GM10847 (cell line): Measurements from ENCODE around the gene GPR37L1.

ENCODE experiments used
- POLR2A ChIP-seq: IDR thresholded peaks from 2 replicates; pipeline ENCODE4 v1.6.1; 2011; ENCODE audit not compliant: insufficient read length; ENCODE audit errors: extremely low read depth

Gene GPR37L1

DNA sequence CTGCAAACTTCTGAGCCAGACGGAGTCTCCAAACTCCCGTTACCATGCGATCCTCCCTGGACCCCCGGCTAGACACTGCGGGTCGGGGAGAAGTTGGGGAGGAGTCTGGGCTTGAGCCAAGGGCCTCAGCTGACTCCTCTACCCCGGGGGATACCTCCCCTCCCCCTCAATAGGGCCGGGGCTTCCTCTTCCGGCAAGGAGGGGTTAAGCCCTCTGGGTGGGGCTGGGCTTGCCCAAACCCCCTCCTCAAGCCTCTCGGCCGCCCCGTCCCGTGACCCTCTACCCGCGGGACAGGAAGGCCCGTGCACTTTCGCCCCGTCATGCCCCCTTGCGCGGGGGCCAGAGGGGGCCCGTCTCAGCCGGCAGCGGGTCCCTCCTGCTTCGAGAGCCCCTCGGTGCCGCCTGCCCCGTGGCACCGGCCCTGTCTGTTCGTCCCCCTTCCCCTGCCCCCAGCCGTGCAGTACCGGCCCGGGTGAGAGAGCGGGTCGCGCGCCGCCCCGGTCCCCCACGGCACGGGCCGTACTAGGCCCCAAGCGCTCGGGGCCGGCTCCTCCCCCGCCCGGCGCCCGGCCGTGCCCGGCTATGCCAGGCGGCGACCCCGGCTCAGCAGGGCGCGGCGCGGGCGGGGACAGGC is 21.2 kb downstream of the GPR37L1 start:
- no peak for TF ChIP-seq POLR2A

- TF ChIP-seq POLR2A: no peak
These were observed 21.8 kb downstream of the GPR37L1 start, which contains the start of gene ARL8A for GRCh38 chr1:202144402-202145067. TSS of gene ARL8A (minus strand) at chr1:202144737. CDS start at chr1:202144572, 165 bp downstream.

GRCh38 chr1:202145068-202145743 is 22.5 kb downstream of the GPR37L1 start:
- TF ChIP-seq POLR2A: no peak

- no peak for TF ChIP-seq POLR2A
These were observed 23.6 kb downstream of the GPR37L1 start for GRCh38 chr1:202146279-202146678.

GRCh38 chr1:202146993-202147392 is 24.3 kb downstream of the GPR37L1 start:
- TF ChIP-seq POLR2A: no peak

DNA sequence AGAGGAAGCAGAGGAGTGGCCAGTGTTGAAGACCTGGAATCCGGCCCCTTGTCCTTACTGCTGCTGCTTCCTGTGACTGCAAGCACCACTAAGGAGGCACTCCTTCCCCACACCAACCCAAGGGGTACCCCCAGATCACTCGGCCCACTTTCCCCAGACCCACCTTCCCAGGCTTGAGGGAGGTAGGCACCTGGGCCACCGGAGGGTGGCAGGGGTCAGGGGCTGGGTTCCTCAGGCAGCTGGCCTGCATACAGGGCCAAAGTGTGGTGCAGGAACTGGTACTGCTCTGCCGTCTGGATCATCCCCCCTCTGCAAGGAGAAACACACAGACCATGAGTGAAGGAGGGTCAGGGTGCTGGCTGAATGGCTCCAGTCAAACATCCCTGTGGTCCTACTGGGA is 25.7 kb downstream of the GPR37L1 start:
- no peak for TF ChIP-seq POLR2A

- no peak for TF ChIP-seq POLR2A
These were observed 26.8 kb downstream of the GPR37L1 start for GRCh38 chr1:202149566-202149965.

GRCh38 chr1:202150187-202150586 is 27.5 kb downstream of the GPR37L1 start:
- TF ChIP-seq POLR2A: no peak

GRCh38 chr1:202150602-202151001 is 27.9 kb downstream of the GPR37L1 start:
- TF ChIP-seq POLR2A: no peak

DNA sequence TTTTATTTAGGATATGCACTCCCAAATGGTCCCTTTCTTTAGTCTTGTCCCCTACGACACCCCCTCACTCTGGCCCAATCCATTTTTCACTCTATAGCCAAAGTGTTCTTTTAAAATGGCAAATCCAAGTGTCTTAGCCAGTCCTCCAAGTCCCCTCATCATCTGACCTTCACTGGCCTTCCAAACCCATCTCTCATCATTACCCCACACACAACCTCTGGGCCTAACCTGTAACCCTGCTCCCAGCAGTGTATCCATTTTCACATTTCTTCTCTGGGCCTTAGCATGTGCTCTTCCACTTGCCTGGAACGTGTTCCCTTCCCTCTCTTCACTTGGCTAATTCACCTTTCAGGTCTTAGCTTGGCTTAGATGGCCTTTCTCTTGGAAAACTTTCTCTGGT is 28.3 kb downstream of the GPR37L1 start:
- no peak for TF ChIP-seq POLR2A

DNA sequence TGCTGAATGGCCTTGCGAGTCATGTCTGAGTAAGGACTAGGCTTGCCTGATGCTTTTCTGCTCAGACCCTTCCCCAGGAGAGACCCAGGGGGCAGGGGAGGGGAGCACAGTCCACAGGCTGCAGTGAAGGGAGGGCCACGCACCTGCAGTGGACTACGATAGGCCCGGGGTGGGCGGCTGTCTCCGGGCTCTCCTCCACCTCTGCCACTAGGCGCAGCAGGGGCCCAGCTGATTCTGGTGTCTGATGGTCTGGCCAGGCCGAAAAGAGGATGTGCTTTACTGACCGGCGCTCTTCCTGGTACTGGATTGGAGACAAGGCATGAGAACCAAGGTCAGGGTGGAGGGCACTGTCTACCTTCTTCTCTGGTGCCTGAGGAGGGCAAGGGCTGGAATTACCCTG is 29.7 kb downstream of the GPR37L1 start:
- no peak for TF ChIP-seq POLR2A

- TF ChIP-seq POLR2A: no peak
These were observed 30.6 kb downstream of the GPR37L1 start for GRCh38 chr1:202153284-202153683.

DNA sequence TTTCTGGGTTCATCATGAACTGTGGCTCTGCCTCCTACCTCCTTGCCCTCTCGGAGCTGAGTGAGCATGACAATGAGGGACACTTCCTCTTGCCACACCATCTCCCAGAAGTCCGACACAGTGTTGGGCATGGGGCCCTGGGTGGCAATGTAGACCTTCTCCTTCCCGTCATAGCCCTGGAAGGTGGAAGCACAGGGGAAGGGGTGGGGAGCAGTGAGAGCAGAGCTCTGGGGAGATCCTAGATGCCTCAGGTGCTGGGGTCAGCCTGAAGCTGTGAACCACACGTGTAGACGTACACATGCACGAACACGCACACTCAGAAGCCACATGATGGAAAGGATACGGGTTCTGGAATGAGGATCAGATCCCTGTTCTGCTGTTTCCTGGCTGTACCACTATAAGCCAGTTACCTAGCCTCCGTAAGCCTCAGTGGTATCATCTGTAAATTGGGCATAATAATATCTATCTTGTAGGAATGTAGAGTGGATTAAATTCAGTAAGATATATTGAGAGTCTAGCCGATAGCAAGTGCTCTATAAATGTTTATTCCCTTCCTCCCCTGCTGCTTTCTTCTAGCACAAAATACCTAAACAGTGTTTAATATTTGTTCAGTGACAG is 31.5 kb downstream of the GPR37L1 start:
- TF ChIP-seq POLR2A: no peak

DNA sequence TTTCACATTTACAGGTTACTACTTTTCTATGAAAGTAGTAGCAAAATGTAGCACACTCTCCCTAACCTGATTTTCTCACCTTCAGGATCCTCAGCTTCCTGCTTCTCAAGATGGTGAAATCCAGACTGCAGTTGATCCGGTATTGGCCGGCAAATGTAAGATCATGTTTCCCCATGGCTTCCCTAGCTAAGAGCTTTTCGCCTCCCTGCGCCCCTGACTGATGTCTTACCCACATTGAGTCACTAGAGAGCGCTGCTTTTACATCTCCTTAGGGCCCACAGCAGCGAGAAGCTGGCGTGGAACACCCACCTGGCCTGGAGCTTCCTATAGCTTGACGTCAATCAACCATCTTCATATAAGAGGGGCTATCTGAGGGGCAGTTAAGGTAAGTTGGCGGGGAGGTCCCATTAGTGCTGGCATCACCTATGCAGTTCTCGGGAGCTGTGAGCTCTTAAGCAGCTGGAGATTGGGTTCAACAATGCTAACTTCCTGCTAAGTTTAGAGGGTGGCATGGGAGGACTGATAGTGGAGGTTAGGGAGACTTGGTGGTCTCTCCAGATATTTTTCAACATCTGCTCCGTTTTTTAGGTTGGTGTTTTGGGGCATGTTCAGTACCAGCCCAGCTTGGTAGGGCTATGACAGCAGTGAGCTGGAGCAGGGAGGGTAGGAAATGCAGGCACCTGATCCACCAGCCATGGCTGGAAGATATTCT is 32.2 kb downstream of the GPR37L1 start:
- TF ChIP-seq POLR2A: no peak

DNA sequence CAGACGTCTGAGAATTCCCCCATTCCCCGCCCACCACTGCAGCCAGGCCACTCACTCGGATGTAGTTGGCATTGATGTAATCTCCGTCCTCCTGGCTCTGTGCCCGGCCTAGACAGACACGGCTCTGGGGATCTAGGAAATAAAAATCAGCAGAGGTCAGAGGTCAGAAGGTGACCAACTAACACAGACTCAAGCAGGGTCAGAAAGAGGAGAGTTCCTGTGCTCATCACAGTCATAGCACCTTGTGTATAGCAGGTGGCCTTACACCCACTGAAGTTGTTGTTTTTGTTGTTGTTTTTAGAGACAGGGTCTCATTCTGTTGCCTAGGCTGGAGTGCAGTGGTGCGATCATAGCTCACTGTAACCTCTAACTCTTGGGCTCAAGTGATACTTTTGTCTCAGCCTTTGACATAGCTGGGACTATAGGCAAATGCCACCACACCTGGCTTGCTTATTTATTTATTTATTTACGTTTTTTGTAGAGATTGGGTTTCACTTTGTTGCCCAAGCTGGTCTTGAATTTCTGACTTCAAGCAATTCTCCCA is 32.8 kb downstream of the GPR37L1 start:
- no peak for TF ChIP-seq POLR2A
